ENCODE results near the gene NTM. TPM values are rescaled to one million over a fixed set of nuclear protein-coding genes. Genes with fewer than 3 reads are reported as not detected.

The NTM gene
- polyA plus RNA-seq, 2 donors: 0.24 to 1.1 TPM

- Histone ChIP-seq H3K36me3 (ENCODE audit: control insufficient read depth in 2 of 2, insufficient read depth in 2 of 2, low read length in 1 of 2) (no peaks in the 10 kb centered on the region), H3K4me1 (ENCODE audit: control insufficient read depth in 2 of 2, insufficient read depth in 2 of 2, low read length in 1 of 2) (no peaks in the 10 kb centered on the region), H3K27me3 (ENCODE audit: control insufficient read depth in 1 of 2, insufficient read depth in 2 of 2, low read length in 2 of 2) (no peaks in the 10 kb centered on the region), H3K4me3 (ENCODE audit: low read depth in 1 of 2, low read length in 2 of 2) (no peak overlapping the region), H3K9me3 (ENCODE audit: control insufficient read depth in 2 of 2, insufficient read depth in 1 of 2, low read depth in 1 of 2, low read length in 1 of 2) (peaks cover 0 to 4% of the 10 kb centered on the region in 2 donors), H3K27ac (ENCODE audit: low read depth in 2 of 2, low read length in 1 of 2) (no peak overlapping the region)
- WGBS, 2 donors: 51 to 52% methylated on average over 6 of the region's 6 CpGs
These were observed 652.5 kb downstream of the NTM start for GRCh38 chr11:132022733-132023478.

GRCh38 chr11:132024587-132025295 lies 654.3 kb downstream of the NTM start:
- 80 to 83% methylated on average over 8 of the region's 8 CpGs for WGBS, 2 donors
- Histone ChIP-seq H3K4me3 (ENCODE audit: low read depth in 1 of 2, low read length in 2 of 2) (no peak overlapping the region), H3K4me1 (ENCODE audit: control insufficient read depth in 2 of 2, insufficient read depth in 2 of 2, low read length in 1 of 2) (no peaks in the 10 kb centered on the region), H3K27ac (ENCODE audit: low read depth in 2 of 2, low read length in 1 of 2) (no peak overlapping the region), H3K9me3 (ENCODE audit: control insufficient read depth in 2 of 2, insufficient read depth in 1 of 2, low read depth in 1 of 2, low read length in 1 of 2) (peaks cover 0 to 4% of the 10 kb centered on the region in 2 donors), H3K36me3 (ENCODE audit: control insufficient read depth in 2 of 2, insufficient read depth in 2 of 2, low read length in 1 of 2) (no peaks in the 10 kb centered on the region), H3K27me3 (ENCODE audit: control insufficient read depth in 1 of 2, insufficient read depth in 2 of 2, low read length in 2 of 2) (no peaks in the 10 kb centered on the region)

GRCh38 chr11:132026746-132027145 lies 656.3 kb downstream of the NTM start:
- WGBS, 2 donors: 66 to 68% methylated on average over 3 of the region's 3 CpGs
- Histone ChIP-seq H3K9me3 (ENCODE audit: control insufficient read depth in 2 of 2, insufficient read depth in 1 of 2, low read depth in 1 of 2, low read length in 1 of 2) (peaks cover 0 to 4% of the 10 kb centered on the region in 2 donors), H3K27ac (ENCODE audit: low read depth in 2 of 2, low read length in 1 of 2) (no peak overlapping the region), H3K27me3 (ENCODE audit: control insufficient read depth in 1 of 2, insufficient read depth in 2 of 2, low read length in 2 of 2) (no peaks in the 10 kb centered on the region), H3K4me3 (ENCODE audit: low read depth in 1 of 2, low read length in 2 of 2) (no peak overlapping the region), H3K36me3 (ENCODE audit: control insufficient read depth in 2 of 2, insufficient read depth in 2 of 2, low read length in 1 of 2) (no peaks in the 10 kb centered on the region), H3K4me1 (ENCODE audit: control insufficient read depth in 2 of 2, insufficient read depth in 2 of 2, low read length in 1 of 2) (no peaks in the 10 kb centered on the region)

- 87 to 93% methylated on average over 4 of the region's 4 CpGs for WGBS, 2 donors
- H3K4me3 ChIP-seq (ENCODE audit: low read depth in 1 of 2, low read length in 2 of 2): no peak overlapping the region
These were observed 658.2 kb downstream of the NTM start for GRCh38 chr11:132028380-132029240.

GRCh38 chr11:132030896-132031295 lies 660.5 kb downstream of the NTM start:
- peaks cover 2 to 3% of the 10 kb centered on the region in 2 donors for H3K9me3 ChIP-seq (ENCODE audit: control insufficient read depth in 2 of 2, insufficient read depth in 1 of 2, low read depth in 1 of 2, low read length in 1 of 2)
- no peaks in the 10 kb centered on the region for H3K36me3 ChIP-seq (ENCODE audit: control insufficient read depth in 2 of 2, insufficient read depth in 2 of 2, low read length in 1 of 2)
- H3K4me3 ChIP-seq (ENCODE audit: low read depth in 1 of 2, low read length in 2 of 2): no peak overlapping the region
- H3K27me3 ChIP-seq (ENCODE audit: control insufficient read depth in 1 of 2, insufficient read depth in 2 of 2, low read length in 2 of 2): no peaks in the 10 kb centered on the region
- no peaks in the 10 kb centered on the region for H3K4me1 ChIP-seq (ENCODE audit: control insufficient read depth in 2 of 2, insufficient read depth in 2 of 2, low read length in 1 of 2)
- no peak overlapping the region for H3K27ac ChIP-seq (ENCODE audit: low read depth in 2 of 2, low read length in 1 of 2)
- WGBS, 2 donors: 63 to 67% methylated on average over 3 of the region's 3 CpGs

More at GRCh38 chr11:132028380-132029240, 658.2 kb downstream of the NTM start:
- Histone ChIP-seq H3K9me3 (ENCODE audit: control insufficient read depth in 2 of 2, insufficient read depth in 1 of 2, low read depth in 1 of 2, low read length in 1 of 2) (peaks cover 2 to 3% of the 10 kb centered on the region in 2 donors), H3K27ac (ENCODE audit: low read depth in 2 of 2, low read length in 1 of 2) (no peak overlapping the region), H3K36me3 (ENCODE audit: control insufficient read depth in 2 of 2, insufficient read depth in 2 of 2, low read length in 1 of 2) (no peaks in the 10 kb centered on the region), H3K27me3 (ENCODE audit: control insufficient read depth in 1 of 2, insufficient read depth in 2 of 2, low read length in 2 of 2) (no peaks in the 10 kb centered on the region), H3K4me1 (ENCODE audit: control insufficient read depth in 2 of 2, insufficient read depth in 2 of 2, low read length in 1 of 2) (no peaks in the 10 kb centered on the region)

GRCh38 chr11:132032555-132032954 lies 662.1 kb downstream of the NTM start:
- H3K9me3 ChIP-seq (ENCODE audit: control insufficient read depth in 2 of 2, insufficient read depth in 1 of 2, low read depth in 1 of 2, low read length in 1 of 2): peaks cover 2 to 3% of the 10 kb centered on the region in 2 donors
- H3K27ac ChIP-seq (ENCODE audit: low read depth in 2 of 2, low read length in 1 of 2): no peak overlapping the region
- no peaks in the 10 kb centered on the region for H3K27me3 ChIP-seq (ENCODE audit: control insufficient read depth in 1 of 2, insufficient read depth in 2 of 2, low read length in 2 of 2)
- no peaks in the 10 kb centered on the region for H3K4me1 ChIP-seq (ENCODE audit: control insufficient read depth in 2 of 2, insufficient read depth in 2 of 2, low read length in 1 of 2)
- no peak overlapping the region for H3K4me3 ChIP-seq (ENCODE audit: low read depth in 1 of 2, low read length in 2 of 2)
- 69 to 74% methylated on average over 2 of the region's 2 CpGs for WGBS, 2 donors
- no peaks in the 10 kb centered on the region for H3K36me3 ChIP-seq (ENCODE audit: control insufficient read depth in 2 of 2, insufficient read depth in 2 of 2, low read length in 1 of 2)

GRCh38 chr11:132033051-132033450 lies 662.6 kb downstream of the NTM start:
- Histone ChIP-seq H3K9me3 (ENCODE audit: control insufficient read depth in 2 of 2, insufficient read depth in 1 of 2, low read depth in 1 of 2, low read length in 1 of 2) (peaks cover 2 to 3% of the 10 kb centered on the region in 2 donors), H3K27me3 (ENCODE audit: control insufficient read depth in 1 of 2, insufficient read depth in 2 of 2, low read length in 2 of 2) (no peaks in the 10 kb centered on the region), H3K4me3 (ENCODE audit: low read depth in 1 of 2, low read length in 2 of 2) (no peak overlapping the region), H3K27ac (ENCODE audit: low read depth in 2 of 2, low read length in 1 of 2) (no peak overlapping the region), H3K36me3 (ENCODE audit: control insufficient read depth in 2 of 2, insufficient read depth in 2 of 2, low read length in 1 of 2) (no peaks in the 10 kb centered on the region), H3K4me1 (ENCODE audit: control insufficient read depth in 2 of 2, insufficient read depth in 2 of 2, low read length in 1 of 2) (no peaks in the 10 kb centered on the region)
- WGBS, 2 donors: 65 to 75% methylated on average over 4 of the region's 4 CpGs

GRCh38 chr11:132035228-132035627 lies 664.8 kb downstream of the NTM start:
- no peak overlapping the region for H3K4me3 ChIP-seq (ENCODE audit: low read depth in 1 of 2, low read length in 2 of 2)
- H3K9me3 ChIP-seq (ENCODE audit: control insufficient read depth in 2 of 2, insufficient read depth in 1 of 2, low read depth in 1 of 2, low read length in 1 of 2): peaks cover 2 to 3% of the 10 kb centered on the region in 2 donors
- no peaks in the 10 kb centered on the region for H3K27me3 ChIP-seq (ENCODE audit: control insufficient read depth in 1 of 2, insufficient read depth in 2 of 2, low read length in 2 of 2)
- 69 to 76% methylated on average over 4 of the region's 4 CpGs for WGBS, 2 donors
- H3K36me3 ChIP-seq (ENCODE audit: control insufficient read depth in 2 of 2, insufficient read depth in 2 of 2, low read length in 1 of 2): no peaks in the 10 kb centered on the region
- no peak overlapping the region for H3K27ac ChIP-seq (ENCODE audit: low read depth in 2 of 2, low read length in 1 of 2)
- no peaks in the 10 kb centered on the region for H3K4me1 ChIP-seq (ENCODE audit: control insufficient read depth in 2 of 2, insufficient read depth in 2 of 2, low read length in 1 of 2)

GRCh38 chr11:132035766-132036165 lies 665.4 kb downstream of the NTM start:
- 80 to 84% methylated on average over 4 of the region's 4 CpGs for WGBS, 2 donors
- Histone ChIP-seq H3K27me3 (ENCODE audit: control insufficient read depth in 1 of 2, insufficient read depth in 2 of 2, low read length in 2 of 2) (no peaks in the 10 kb centered on the region), H3K36me3 (ENCODE audit: control insufficient read depth in 2 of 2, insufficient read depth in 2 of 2, low read length in 1 of 2) (no peaks in the 10 kb centered on the region), H3K4me3 (ENCODE audit: low read depth in 1 of 2, low read length in 2 of 2) (no peak overlapping the region), H3K27ac (ENCODE audit: low read depth in 2 of 2, low read length in 1 of 2) (no peak overlapping the region), H3K9me3 (ENCODE audit: control insufficient read depth in 2 of 2, insufficient read depth in 1 of 2, low read depth in 1 of 2, low read length in 1 of 2) (peaks cover 2 to 3% of the 10 kb centered on the region in 2 donors), H3K4me1 (ENCODE audit: control insufficient read depth in 2 of 2, insufficient read depth in 2 of 2, low read length in 1 of 2) (no peaks in the 10 kb centered on the region)
